Stimulated activated naive CD4-positive, alpha-beta T cell treated with Interleukin-2 at 50 U/mL for 16 hours (primary cell): ENCODE results near the gene RAB3D.
"Not testable (repeated sequence)": the region's sequence is repeated elsewhere in the genome, so short reads cannot be mapped to it uniquely, and the experiment has no call there.

Experiments used
- DNase-seq: peaks from one replicate; lab custom pipeline; 2025; lab: John Stamatoyannopoulos, UW

The RAB3D gene

GRCh38 chr19:11338121-11338520, 1.3 kb downstream of the RAB3D start:
- no peak for DNase-seq

- no peak for DNase-seq
Measured at GRCh38 chr19:11337080-11337479, 2.4 kb downstream of the RAB3D start.

- DNase-seq = no peak
Measured at GRCh38 chr19:11335449-11336146, 3.9 kb downstream of the RAB3D start.

- not testable (repeated sequence) for DNase-seq
Measured at GRCh38 chr19:11333838-11334237, 5.6 kb downstream of the RAB3D start.

- no peak for DNase-seq
Measured at GRCh38 chr19:11332822-11333221, 6.6 kb downstream of the RAB3D start.

- DNase-seq = no peak
Measured at GRCh38 chr19:11331502-11331901, 8.0 kb downstream of the RAB3D start.

- no peak for DNase-seq
Measured at GRCh38 chr19:11330127-11330526, 9.3 kb downstream of the RAB3D start.

- DNase-seq = no peak
Measured at GRCh38 chr19:11325544-11325943, 13.9 kb downstream of the RAB3D start.

GRCh38 chr19:11324748-11325389, 14.6 kb downstream of the RAB3D start:
- DNase-seq = no peak

GRCh38 chr19:11324079-11324661, 15.3 kb downstream of the RAB3D start:
- peak; percentile 6 for DNase-seq

- no peak for DNase-seq
Measured at GRCh38 chr19:11323601-11324078, 15.8 kb downstream of the RAB3D start.

GRCh38 chr19:11322269-11323024, 17.0 kb downstream of the RAB3D start:
- no peak for DNase-seq

GRCh38 chr19:11321191-11322126, 18.0 kb downstream of the RAB3D start:
- no peak for DNase-seq

- not testable (repeated sequence) for DNase-seq
Measured at GRCh38 chr19:11320278-11320995, 19.0 kb downstream of the RAB3D start.

GRCh38 chr19:11306337-11306736, 33.1 kb downstream of the RAB3D start:
- DNase-seq = no peak

GRCh38 chr19:11304936-11305335, 34.5 kb downstream of the RAB3D start:
- no peak for DNase-seq

GRCh38 chr19:11300811-11301120, 38.7 kb downstream of the RAB3D start:
- DNase-seq = no peak

- DNase-seq = no peak
Measured at GRCh38 chr19:11299946-11300810, 39.3 kb downstream of the RAB3D start.

- DNase-seq = no peak
Measured at GRCh38 chr19:11296264-11296663, 43.2 kb downstream of the RAB3D start.

- DNase-seq = no peak
Measured at GRCh38 chr19:11295665-11296245, 43.7 kb downstream of the RAB3D start, which contains the start of gene TSPAN16. Gene TSPAN16 (plus strand): TSS chr19:11296160. CDS start chr19:11296298, 138 bp downstream.
